Prostate gland (tissue), 2 donors: ENCODE measurements around the gene SHANK1. TPM values are rescaled to one million over a fixed set of nuclear protein-coding genes. Genes with fewer than 3 reads are reported as not detected.
A peak's percentile ranks its signal among the peaks of the same experiment; 100 is the strongest.

Experiments
- DNase-seq: peaks from one replicate; pipeline ENCODE4 v3.0.0-alpha.2; 2019; ENCODE audit warnings: low spot score
- H3K27ac ChIP-seq, 2 donors: fragments of 200-600 bp; sonication (generic); 2 replicates each; pipeline ENCODE4 v1.5.1; 2017 to 2019
- H3K27me3 ChIP-seq: fragments of 200-600 bp; sonication (generic); replicated peaks from 2 replicates; pipeline ENCODE4 v1.5.1; 2019; ENCODE audit not compliant: insufficient read depth
- H3K36me3 ChIP-seq, 2 donors: fragments of 200-600 bp; sonication (generic); 1 replicate in 1 of 2; 2 replicates in 1 of 2; pipeline versions ENCODE4 v1.5.1 to v1.8.1; 2017 to 2019
- H3K4me1 ChIP-seq: fragments of 200-600 bp; sonication (generic); replicated peaks from 2 replicates; pipeline ENCODE4 v1.5.1; 2019
- H3K4me3 ChIP-seq, 2 donors: fragments of 200-600 bp; sonication (generic); 2 replicates each; pipeline ENCODE4 v1.5.1; 2017 to 2019
- H3K9me3 ChIP-seq: fragments of 200-600 bp; sonication (generic); 2 replicates; pipeline ENCODE4 v1.5.1; 2017
- CTCF ChIP-seq, 4 experiments: fragments of 200-600 bp in 2 of 4; fragments of 450-650 bp in 2 of 4; sonication (generic) in 2 of 4; IDR thresholded peaks; 1 replicate in 3 of 4; 2 replicates in 1 of 4; pipeline ENCODE4 v1.5.1; 2016 to 2019; ENCODE audit warnings: antibody characterized with exemption in 4 of 4, mild to moderate bottlenecking in 2 of 4, moderate library complexity in 2 of 4
- POLR2A ChIP-seq: fragments of 450-650 bp; IDR thresholded peaks from one replicate; pipeline ENCODE4 v1.6.1; 2016; ENCODE audit warnings: antibody characterized with exemption, mild to moderate bottlenecking
- POLR2AphosphoS5 ChIP-seq: sonication (generic); formaldehyde crosslinking; IDR thresholded peaks from one replicate; pipeline ENCODE4 v1.6.1; 2017; ENCODE audit warnings: antibody characterized with exemption
- WGBS: methylation state at CpG from one replicate; pipeline ENCODE4 v1.1.5; 2018; 5-methylcytosine and 5-hydroxymethylcytosine counted together
- intact Hi-C: fragments of 100-400 bp; cut with DNase I; formaldehyde crosslinking; loops from one replicate; pipeline ENCODE4 v1.14.2; 2022
- total RNA-seq, 2 donors: library from RNA; depleted of rRNA; stranded (reverse); fragments of >200 nt; gene quantifications; one replicate each; pipeline ENCODE4 v1.1.0, GENCODE V29; 2016

The SHANK1 gene
- total RNA-seq, 2 donors from 2014 or later = 0.91 to 2.3 TPM

GRCh38 chr19:50686310-50687032 lies 33.1 kb downstream of the SHANK1 start:
- DNase-seq = no peak
- H3K4me3 ChIP-seq = no peak overlapping the region
- H3K4me1 ChIP-seq = no peaks in the 10 kb centered on the region
- peaks cover 23% of the 10 kb centered on the region for H3K27me3 ChIP-seq
- H3K9me3 ChIP-seq = no peaks in the 10 kb centered on the region
- TF ChIP-seq POLR2AphosphoS5 (no peak), POLR2A (no peak), CTCF (IDR thresholded peaks at IDR 0.05) (no peak)
- 26% methylated on average over 48 of the region's 50 CpGs for WGBS
- no peak overlapping the region for H3K27ac ChIP-seq
- intact Hi-C loops = no loop called here
- H3K36me3 ChIP-seq = no peaks in the 10 kb centered on the region

- Histone ChIP-seq H3K9me3 (no peaks in the 10 kb centered on the region), H3K4me3 (no peak overlapping the region), H3K36me3 (no peaks in the 10 kb centered on the region), H3K27ac (no peak overlapping the region), H3K27me3 (no peaks in the 10 kb centered on the region), H3K4me1 (no peaks in the 10 kb centered on the region)
- intact Hi-C loops = no loop called here
- WGBS = 12% methylated on average over 23 of the region's 23 CpGs
- DNase-seq = peak; percentile 61
- TF ChIP-seq CTCF (IDR thresholded peaks at IDR 0.05) = no peak
- no peak for TF ChIP-seq POLR2A
- no peak for TF ChIP-seq POLR2AphosphoS5
Measured at GRCh38 chr19:50679177-50680125, 40.2 kb downstream of the SHANK1 start.

- WGBS = 46% methylated on average over 3 of the region's 3 CpGs
- H3K27ac ChIP-seq = no peak overlapping the region
- no peak for DNase-seq
- H3K4me1 ChIP-seq = no peaks in the 10 kb centered on the region
- TF ChIP-seq POLR2A = no peak
- TF ChIP-seq POLR2AphosphoS5 = no peak
- TF ChIP-seq CTCF (IDR thresholded peaks at IDR 0.05) = no peak
- intact Hi-C loops = no loop called here
- no peaks in the 10 kb centered on the region for H3K36me3 ChIP-seq
- H3K27me3 ChIP-seq = no peaks in the 10 kb centered on the region
- no peaks in the 10 kb centered on the region for H3K9me3 ChIP-seq
- no peak overlapping the region for H3K4me3 ChIP-seq
Measured at GRCh38 chr19:50678323-50678722, 41.3 kb downstream of the SHANK1 start.

- intact Hi-C loops = no loop called here
Measured at GRCh38 chr19:50677636-50678035, 42.0 kb downstream of the SHANK1 start.

More at GRCh38 chr19:50677636-50678035, 42.0 kb downstream of the SHANK1 start:
- Histone ChIP-seq H3K27me3 (no peaks in the 10 kb centered on the region), H3K27ac (no peak overlapping the region), H3K4me3 (no peak overlapping the region), H3K9me3 (no peaks in the 10 kb centered on the region), H3K4me1 (no peaks in the 10 kb centered on the region), H3K36me3 (no peaks in the 10 kb centered on the region)
- WGBS = 56% methylated on average over 5 of the region's 5 CpGs
- DNase-seq = no peak
- no peak for TF ChIP-seq CTCF (IDR thresholded peaks at IDR 0.05)
- no peak for TF ChIP-seq POLR2A
- TF ChIP-seq POLR2AphosphoS5 = no peak
